ENCODE results near the gene DUSP7. TPM values are rescaled to one million over a fixed set of nuclear protein-coding genes. Genes with fewer than 3 reads are reported as not detected.

The DUSP7 gene
- total and polyA plus RNA-seq, 2 experiments from 2014 or later: 6.4 to 13.1 TPM

- no peak overlapping the region for H3K27ac ChIP-seq
- no peak overlapping the region for H3K4me3 ChIP-seq
- no peak for DNase-seq (ENCODE audit: low spot score)
These were observed 16.9 kb downstream of the DUSP7 start for GRCh38 chr3:52039426-52039825.

GRCh38 chr3:52038227-52038626, 18.1 kb downstream of the DUSP7 start:
- no peak for DNase-seq (ENCODE audit: low spot score)
- no peak overlapping the region for H3K4me3 ChIP-seq
- no peaks in the 10 kb centered on the region for H3K9me3 ChIP-seq (ENCODE audit: low read depth)
- H3K4me2 ChIP-seq: no peak overlapping the region
- H3K36me3 ChIP-seq (replicated peaks; ENCODE audit: insufficient read depth, low read depth): no peaks in the 10 kb centered on the region
- peaks cover 3% of the 10 kb centered on the region for H3K4me1 ChIP-seq (ENCODE audit: insufficient read depth)
- H3K27ac ChIP-seq: no peak overlapping the region
- H4K20me1 ChIP-seq (ENCODE audit: insufficient read depth, poor library complexity, severe bottlenecking): no peaks in the 10 kb centered on the region
- H3K27me3 ChIP-seq: no peaks in the 10 kb centered on the region
- TF ChIP-seq CTCF (IDR thresholded peaks at IDR 0.05; ENCODE audit: poor library complexity): no peak
- TF ChIP-seq EZH2 (IDR thresholded peaks at IDR 0.05; ENCODE audit: borderline replicate concordance): no peak
- no peak for TF ChIP-seq EZH2phosphoT487 (IDR thresholded peaks at IDR 0.05; ENCODE audit: low read depth, severe bottlenecking, unreplicated experiment)
- 94% methylated on average over 6 of the region's 6 CpGs for WGBS (ENCODE audit: low lambda C conversion rate, missing lambda C conversion rate)
- H3K79me2 ChIP-seq: no peaks in the 10 kb centered on the region
- no peak overlapping the region for H2AFZ ChIP-seq
- no peaks in the 10 kb centered on the region for H3K9me2 ChIP-seq (replicated peaks; ENCODE audit: insufficient read depth)

More at GRCh38 chr3:52039426-52039825, 16.9 kb downstream of the DUSP7 start:
- no peaks in the 10 kb centered on the region for H3K27me3 ChIP-seq
- H2AFZ ChIP-seq: no peak overlapping the region
- H3K4me2 ChIP-seq: no peak overlapping the region
- H3K4me1 ChIP-seq (ENCODE audit: insufficient read depth): peaks cover 8% of the 10 kb centered on the region
- no peaks in the 10 kb centered on the region for H3K79me2 ChIP-seq
- TF ChIP-seq EZH2phosphoT487 (IDR thresholded peaks at IDR 0.05; ENCODE audit: low read depth, severe bottlenecking, unreplicated experiment) (no peak), EZH2 (IDR thresholded peaks at IDR 0.05; ENCODE audit: borderline replicate concordance) (no peak), CTCF (IDR thresholded peaks at IDR 0.05; ENCODE audit: poor library complexity) (no peak)
- H3K9me2 ChIP-seq (replicated peaks; ENCODE audit: insufficient read depth): no peaks in the 10 kb centered on the region
- no peaks in the 10 kb centered on the region for H3K36me3 ChIP-seq (replicated peaks; ENCODE audit: insufficient read depth, low read depth)
- no peaks in the 10 kb centered on the region for H3K9me3 ChIP-seq (ENCODE audit: low read depth)
- H4K20me1 ChIP-seq (ENCODE audit: insufficient read depth, poor library complexity, severe bottlenecking): no peaks in the 10 kb centered on the region
- WGBS (ENCODE audit: low lambda C conversion rate, missing lambda C conversion rate): 97% methylated on average over 4 of the region's 4 CpGs

GRCh38 chr3:52037291-52037690, 19.1 kb downstream of the DUSP7 start:
- Histone ChIP-seq H2AFZ (no peak overlapping the region), H3K4me1 (ENCODE audit: insufficient read depth) (peaks cover 8% of the 10 kb centered on the region), H3K4me2 (no peak overlapping the region), H3K36me3 (replicated peaks; ENCODE audit: insufficient read depth, low read depth) (no peaks in the 10 kb centered on the region), H3K9me3 (ENCODE audit: low read depth) (no peaks in the 10 kb centered on the region), H3K9me2 (replicated peaks; ENCODE audit: insufficient read depth) (no peaks in the 10 kb centered on the region), H3K4me3 (no peak overlapping the region), H3K79me2 (no peaks in the 10 kb centered on the region), H4K20me1 (ENCODE audit: insufficient read depth, poor library complexity, severe bottlenecking) (no peaks in the 10 kb centered on the region), H3K27me3 (no peaks in the 10 kb centered on the region), H3K27ac (no peak overlapping the region)
- 93% methylated on average over 4 of the region's 4 CpGs for WGBS (ENCODE audit: low lambda C conversion rate, missing lambda C conversion rate)
- TF ChIP-seq EZH2 (IDR thresholded peaks at IDR 0.05; ENCODE audit: borderline replicate concordance) (no peak), EZH2phosphoT487 (IDR thresholded peaks at IDR 0.05; ENCODE audit: low read depth, severe bottlenecking, unreplicated experiment) (no peak), CTCF (IDR thresholded peaks at IDR 0.05; ENCODE audit: poor library complexity) (no peak)
- no peak for DNase-seq (ENCODE audit: low spot score)

- no peaks in the 10 kb centered on the region for H4K20me1 ChIP-seq (ENCODE audit: insufficient read depth, poor library complexity, severe bottlenecking)
- no peaks in the 10 kb centered on the region for H3K9me2 ChIP-seq (replicated peaks; ENCODE audit: insufficient read depth)
- H3K4me3 ChIP-seq: no peak overlapping the region
- no peak for DNase-seq (ENCODE audit: low spot score)
- no peak overlapping the region for H3K4me2 ChIP-seq
- H3K79me2 ChIP-seq: no peaks in the 10 kb centered on the region
- H3K4me1 ChIP-seq (ENCODE audit: insufficient read depth): peaks cover 8% of the 10 kb centered on the region
- no peaks in the 10 kb centered on the region for H3K9me3 ChIP-seq (ENCODE audit: low read depth)
- H3K27me3 ChIP-seq: no peaks in the 10 kb centered on the region
- H2AFZ ChIP-seq: no peak overlapping the region
- TF ChIP-seq EZH2 (IDR thresholded peaks at IDR 0.05; ENCODE audit: borderline replicate concordance): no peak
- TF ChIP-seq CTCF (IDR thresholded peaks at IDR 0.05; ENCODE audit: poor library complexity): peak; percentile 15
- no peak for TF ChIP-seq EZH2phosphoT487 (IDR thresholded peaks at IDR 0.05; ENCODE audit: low read depth, severe bottlenecking, unreplicated experiment)
- no peaks in the 10 kb centered on the region for H3K36me3 ChIP-seq (replicated peaks; ENCODE audit: insufficient read depth, low read depth)
- 32% methylated on average over 5 of the region's 5 CpGs for WGBS (ENCODE audit: low lambda C conversion rate, missing lambda C conversion rate)
- no peak overlapping the region for H3K27ac ChIP-seq
These were observed 19.5 kb downstream of the DUSP7 start for GRCh38 chr3:52036829-52037228.

All from hepatocyte (in vitro differentiated cells).